Measurements from ENCODE around the gene ELAPOR2. TPM values are rescaled to one million over a fixed set of nuclear protein-coding genes. Genes with fewer than 3 reads are reported as not detected.
"Not testable (repeated sequence)": the region's sequence is repeated elsewhere in the genome, so short reads cannot be mapped to it uniquely, and the experiment has no call there.

ELAPOR2 gene, protein sequence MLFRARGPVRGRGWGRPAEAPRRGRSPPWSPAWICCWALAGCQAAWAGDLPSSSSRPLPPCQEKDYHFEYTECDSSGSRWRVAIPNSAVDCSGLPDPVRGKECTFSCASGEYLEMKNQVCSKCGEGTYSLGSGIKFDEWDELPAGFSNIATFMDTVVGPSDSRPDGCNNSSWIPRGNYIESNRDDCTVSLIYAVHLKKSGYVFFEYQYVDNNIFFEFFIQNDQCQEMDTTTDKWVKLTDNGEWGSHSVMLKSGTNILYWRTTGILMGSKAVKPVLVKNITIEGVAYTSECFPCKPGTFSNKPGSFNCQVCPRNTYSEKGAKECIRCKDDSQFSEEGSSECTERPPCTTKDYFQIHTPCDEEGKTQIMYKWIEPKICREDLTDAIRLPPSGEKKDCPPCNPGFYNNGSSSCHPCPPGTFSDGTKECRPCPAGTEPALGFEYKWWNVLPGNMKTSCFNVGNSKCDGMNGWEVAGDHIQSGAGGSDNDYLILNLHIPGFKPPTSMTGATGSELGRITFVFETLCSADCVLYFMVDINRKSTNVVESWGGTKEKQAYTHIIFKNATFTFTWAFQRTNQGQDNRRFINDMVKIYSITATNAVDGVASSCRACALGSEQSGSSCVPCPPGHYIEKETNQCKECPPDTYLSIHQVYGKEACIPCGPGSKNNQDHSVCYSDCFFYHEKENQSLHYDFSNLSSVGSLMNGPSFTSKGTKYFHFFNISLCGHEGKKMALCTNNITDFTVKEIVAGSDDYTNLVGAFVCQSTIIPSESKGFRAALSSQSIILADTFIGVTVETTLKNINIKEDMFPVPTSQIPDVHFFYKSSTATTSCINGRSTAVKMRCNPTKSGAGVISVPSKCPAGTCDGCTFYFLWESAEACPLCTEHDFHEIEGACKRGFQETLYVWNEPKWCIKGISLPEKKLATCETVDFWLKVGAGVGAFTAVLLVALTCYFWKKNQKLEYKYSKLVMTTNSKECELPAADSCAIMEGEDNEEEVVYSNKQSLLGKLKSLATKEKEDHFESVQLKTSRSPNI
- total RNA-seq, result 13.8 TPM

DNA sequence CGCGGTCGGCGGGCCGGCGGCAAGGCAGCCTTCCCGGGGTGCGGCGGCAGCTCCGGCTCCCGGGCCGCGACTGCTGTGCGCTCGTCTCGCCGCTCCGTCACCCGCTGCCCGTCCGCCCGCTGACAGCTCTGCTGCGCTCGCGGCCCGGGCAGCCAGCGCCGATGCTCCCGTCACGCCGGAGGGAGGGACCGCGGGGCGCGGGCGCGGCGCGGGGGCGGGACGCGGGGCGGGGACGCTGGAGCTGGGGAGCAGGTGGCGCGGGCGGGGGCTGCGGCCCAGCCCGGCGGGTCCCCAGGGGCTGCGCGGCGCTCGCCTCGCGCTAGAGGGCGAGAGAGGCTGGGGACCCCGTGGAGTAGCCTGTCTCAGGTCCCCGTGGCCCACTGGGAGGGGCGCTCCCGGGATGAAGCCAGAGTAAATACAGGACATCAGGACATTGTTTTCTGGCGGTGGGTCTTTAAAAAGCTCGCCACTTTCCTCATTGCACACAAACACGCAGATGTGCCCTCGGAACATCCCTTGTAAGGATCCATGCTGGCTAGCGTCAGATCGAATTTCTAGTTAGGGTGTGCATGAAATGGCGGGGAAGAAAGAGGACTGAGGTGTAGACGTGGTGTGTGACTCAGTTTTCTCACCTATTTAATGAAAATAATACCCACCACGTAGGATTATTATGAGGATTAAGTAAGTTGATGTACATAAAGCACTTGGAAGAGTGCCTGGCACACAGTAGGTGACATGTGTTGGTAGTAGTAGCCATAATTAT is at the start of gene ELAPOR2:
Gene ELAPOR2, minus strand, starts transcription at position 130 of the 763 bp plus-strand sequence. CDS start 141 bp downstream, outside the sequence.
- peak; percentile 89 for DNase-seq

- DNase-seq, result no peak
Measured at GRCh38 chr7:87107949-87108776, 48.7 kb upstream of the ELAPOR2 start.

- no peak for DNase-seq
Measured at GRCh38 chr7:87106974-87107612, 47.6 kb upstream of the ELAPOR2 start.

- DNase-seq, result no peak
Measured at GRCh38 chr7:87105401-87105800, 45.9 kb upstream of the ELAPOR2 start.

GRCh38 chr7:87100326-87100725 is 40.9 kb upstream of the ELAPOR2 start:
- DNase-seq, result no peak

- not testable (repeated sequence) for DNase-seq
Measured at GRCh38 chr7:87097375-87097774, 37.9 kb upstream of the ELAPOR2 start.

GRCh38 chr7:87094322-87094721 is 34.9 kb upstream of the ELAPOR2 start:
- DNase-seq, result no peak

GRCh38 chr7:87092568-87093091 is 33.2 kb upstream of the ELAPOR2 start:
- no peak for DNase-seq

DNA sequence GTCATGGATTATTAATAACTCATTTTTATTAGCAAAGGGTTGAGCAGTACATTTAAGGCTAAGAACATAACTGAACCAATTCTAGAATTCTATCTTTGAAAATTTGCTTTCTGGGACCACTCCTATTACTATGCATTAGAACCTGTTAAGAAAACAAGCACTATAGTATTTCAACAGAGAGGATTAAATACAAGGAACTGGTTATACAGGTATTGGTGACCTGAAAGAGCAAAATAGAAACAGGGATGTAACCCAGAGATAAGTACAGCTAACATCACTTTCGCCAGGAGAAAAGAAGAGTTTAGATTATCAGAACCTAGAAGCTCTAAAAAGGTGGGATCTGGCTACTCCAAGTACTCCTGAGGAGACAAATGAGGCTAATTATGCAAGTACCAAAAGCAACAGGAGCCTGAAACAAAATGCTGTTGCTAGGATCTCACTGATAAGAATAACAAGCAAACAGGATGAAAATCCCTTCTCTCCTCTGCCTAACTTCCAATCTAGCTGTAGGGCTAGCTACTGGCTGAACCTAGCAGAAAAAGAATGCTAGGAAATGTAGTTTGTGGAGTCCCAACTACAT is 32.1 kb upstream of the ELAPOR2 start:
- DNase-seq, result peak; percentile 32

GRCh38 chr7:87083865-87084519 is 24.5 kb upstream of the ELAPOR2 start:
- no peak for DNase-seq

GRCh38 chr7:87082675-87083074 is 23.2 kb upstream of the ELAPOR2 start:
- DNase-seq, result no peak

DNA sequence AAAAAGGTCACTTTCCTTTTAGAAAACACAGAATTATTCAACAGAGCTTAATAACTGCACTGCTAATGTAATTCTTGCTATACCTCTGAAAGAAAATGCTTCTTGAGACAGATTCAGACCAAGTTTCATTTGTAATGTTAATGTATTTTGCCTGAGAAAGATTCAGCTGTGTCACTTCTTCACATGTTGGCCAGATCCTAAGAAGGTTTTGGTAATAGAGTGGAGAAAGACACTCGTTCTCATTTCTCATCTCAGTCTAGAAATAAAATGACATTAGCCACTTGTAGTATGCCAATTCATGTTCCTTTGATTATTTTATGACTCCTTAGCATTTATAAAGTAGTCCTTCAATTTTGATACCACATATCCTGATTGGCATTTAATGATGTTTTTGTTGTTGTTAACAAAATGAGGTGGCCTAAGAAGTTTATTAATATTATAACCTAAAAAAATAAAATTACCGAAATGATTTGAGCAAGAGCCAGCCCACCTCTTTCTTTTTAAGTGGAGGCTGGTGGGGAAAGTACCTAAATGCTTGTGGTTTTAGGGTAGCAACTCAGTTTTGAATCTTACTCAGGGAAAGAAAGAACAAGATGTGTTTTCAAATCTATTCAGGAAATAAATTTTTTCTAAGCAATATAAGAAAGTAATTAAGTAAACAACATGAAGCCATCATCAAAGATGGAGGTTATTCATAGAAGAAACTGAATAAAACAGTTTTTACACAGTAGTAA is 16.4 kb upstream of the ELAPOR2 start:
- DNase-seq, result no peak

GRCh38 chr7:87067788-87068187 is 8.3 kb upstream of the ELAPOR2 start:
- DNase-seq, result no peak

DNA sequence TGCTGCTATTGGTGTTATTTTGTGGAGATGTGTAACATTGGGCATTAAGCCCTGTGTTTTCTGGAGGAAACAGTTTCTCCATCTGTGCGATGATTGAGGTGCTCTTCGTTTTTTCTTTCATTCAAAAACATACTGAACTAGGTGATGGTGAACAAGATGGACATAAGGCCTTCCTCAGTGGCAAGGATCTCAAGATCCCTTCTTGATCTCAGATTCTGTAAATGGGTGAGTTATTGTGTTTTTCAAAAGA is 759 bp upstream of the ELAPOR2 start:
- DNase-seq, result no peak

GRCh38 chr7:87058744-87059524 is 520 bp downstream of the ELAPOR2 start:
- DNase-seq, result peak; percentile 27

GRCh38 chr7:87057210-87057609 is 2.2 kb downstream of the ELAPOR2 start:
- DNase-seq, result no peak

GRCh38 chr7:87056346-87056745 is 3.1 kb downstream of the ELAPOR2 start:
- no peak for DNase-seq

DNA sequence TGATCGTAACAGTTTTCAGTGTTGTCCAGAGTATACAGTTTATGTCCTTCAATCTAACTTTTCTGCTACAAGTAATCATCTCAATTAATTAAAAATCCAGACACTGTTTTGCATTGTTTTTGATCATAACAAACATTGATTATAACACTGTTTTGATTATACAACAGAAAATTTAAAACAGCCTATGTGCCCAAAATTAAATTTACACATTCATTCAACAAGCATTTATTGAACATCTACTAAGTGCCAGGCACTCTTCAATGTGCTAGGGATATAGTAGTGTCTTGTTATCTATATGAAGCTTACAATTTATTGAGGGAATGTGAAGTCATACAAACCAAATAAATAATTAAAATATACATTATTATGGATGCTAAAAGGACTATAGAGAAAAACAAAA is 10.6 kb downstream of the ELAPOR2 start:
- no peak for DNase-seq

Data from tongue (tissue), 2 donors.